ENCODE data around the gene TEX48.

GRCh38 chr9:114689813-114690212 is 7.8 kb upstream of the TEX48 start:
- TF ChIP-seq CTCF (conservative IDR thresholded peaks at IDR 0.05 in 1 of 2, IDR thresholded peaks at IDR 0.05 in 1 of 2; ENCODE audit: low read depth in 1 of 2, low read length in 2 of 2) (no peak), EZH2 (IDR thresholded peaks at IDR 0.05; ENCODE audit: low read length, missing control alignments) (no peak)

Data from fibroblast of lung (primary cell).